KMS-11 (cell line): Measurements from ENCODE around the gene RAD51B.

Experiments used
- H2AFZ ChIP-seq: fragments of 200-600 bp; sonication (generic); 2 replicates; pipeline ENCODE4 v1.6.1; 2016; ENCODE audit warnings: antibody characterized with exemption, mixed run types, low read depth
- H3K27ac ChIP-seq: fragments of 200-600 bp; sonication (generic); 2 replicates; pipeline ENCODE4 v1.6.1; 2016; ENCODE audit warnings: mild to moderate bottlenecking, mixed run types
- H3K27me3 ChIP-seq: fragments of 200-600 bp; sonication (generic); 2 replicates; pipeline ENCODE4 v1.6.1; 2017; ENCODE audit warnings: mild to moderate bottlenecking, low read depth, mixed run types, moderate library complexity; ENCODE audit not compliant: insufficient read depth
- H3K36me3 ChIP-seq: fragments of 200-600 bp; sonication (generic); 2 replicates; pipeline ENCODE4 v1.6.1; 2017; ENCODE audit warnings: mild to moderate bottlenecking, mixed run types; ENCODE audit not compliant: insufficient read depth
- H3K4me1 ChIP-seq: fragments of 200-600 bp; sonication (generic); 2 replicates; pipeline ENCODE4 v1.6.1; 2016; ENCODE audit warnings: mild to moderate bottlenecking, low read depth, mixed run types; ENCODE audit not compliant: poor library complexity, severe bottlenecking
- H3K4me2 ChIP-seq: fragments of 200-600 bp; sonication (generic); 2 replicates; pipeline ENCODE4 v1.7.0; 2016; ENCODE audit warnings: mild to moderate bottlenecking, mixed run types
- H3K4me3 ChIP-seq: fragments of 200-600 bp; sonication (generic); IDR thresholded peaks from 2 replicates; pipeline ENCODE4 v1.6.1; 2017; ENCODE audit warnings: low read depth, low read length, mixed read lengths; ENCODE audit not compliant: insufficient read depth
- H3K79me2 ChIP-seq: fragments of 200-600 bp; sonication (generic); 2 replicates; pipeline ENCODE4 v1.6.1; 2016; ENCODE audit warnings: low read depth, mixed run types; ENCODE audit not compliant: insufficient read depth
- H3K9ac ChIP-seq: fragments of 200-600 bp; sonication (generic); 2 replicates; pipeline ENCODE4 v1.6.1; 2016; ENCODE audit warnings: mild to moderate bottlenecking, mixed run types
- H4K20me1 ChIP-seq: fragments of 200-600 bp; sonication (generic); 2 replicates; pipeline ENCODE4 v1.6.1; 2016; ENCODE audit warnings: mild to moderate bottlenecking, mixed run types; ENCODE audit not compliant: insufficient read depth
- CTCF ChIP-seq: fragments of 200-600 bp; sonication (generic); conservative IDR thresholded peaks from 2 replicates; pipeline ENCODE4 v1.6.1; 2017; ENCODE audit warnings: low read depth, mild to moderate bottlenecking, antibody characterized with exemption, low read length, moderate library complexity, mixed read lengths

The RAD51B gene

GRCh38 chr14:68328509-68328908, 508.9 kb downstream of the RAD51B start:
- Histone ChIP-seq H3K4me3 (no peak overlapping the region), H3K4me2 (no peak overlapping the region), H3K9ac (no peak overlapping the region), H4K20me1 (no peaks in the 10 kb centered on the region), H3K4me1 (peaks cover 11% of the 10 kb centered on the region), H3K27ac (no peak overlapping the region), H2AFZ (no peak overlapping the region), H3K79me2 (no peaks in the 10 kb centered on the region), H3K36me3 (no peaks in the 10 kb centered on the region), H3K27me3 (no peaks in the 10 kb centered on the region)
- TF ChIP-seq CTCF, result no peak

- Histone ChIP-seq H4K20me1 (no peaks in the 10 kb centered on the region), H3K9ac (no peak overlapping the region), H3K27me3 (no peaks in the 10 kb centered on the region), H3K4me3 (no peak overlapping the region), H2AFZ (no peak overlapping the region), H3K27ac (no peak overlapping the region), H3K4me2 (no peak overlapping the region), H3K79me2 (no peaks in the 10 kb centered on the region), H3K36me3 (no peaks in the 10 kb centered on the region), H3K4me1 (peaks cover 23% of the 10 kb centered on the region)
- TF ChIP-seq CTCF, result no peak
Observed at GRCh38 chr14:68331426-68331825, 511.8 kb downstream of the RAD51B start.

GRCh38 chr14:68331991-68332390, 512.4 kb downstream of the RAD51B start:
- Histone ChIP-seq H3K4me2 (no peak overlapping the region), H3K36me3 (no peaks in the 10 kb centered on the region), H3K9ac (no peak overlapping the region), H2AFZ (no peak overlapping the region), H3K27ac (no peak overlapping the region), H4K20me1 (no peaks in the 10 kb centered on the region), H3K4me1 (peaks cover 29% of the 10 kb centered on the region), H3K27me3 (no peaks in the 10 kb centered on the region), H3K79me2 (no peaks in the 10 kb centered on the region), H3K4me3 (no peak overlapping the region)
- no peak for TF ChIP-seq CTCF

GRCh38 chr14:68333262-68333661, 513.7 kb downstream of the RAD51B start:
- Histone ChIP-seq H3K4me3 (no peak overlapping the region), H3K4me2 (no peak overlapping the region)

More at GRCh38 chr14:68333262-68333661, 513.7 kb downstream of the RAD51B start:
- no peak for TF ChIP-seq CTCF
- no peaks in the 10 kb centered on the region for H3K79me2 ChIP-seq
- no peak overlapping the region for H3K9ac ChIP-seq
- H4K20me1 ChIP-seq, result no peaks in the 10 kb centered on the region
- H3K4me1 ChIP-seq, result peaks cover 37% of the 10 kb centered on the region
- H2AFZ ChIP-seq, result no peak overlapping the region
- no peak overlapping the region for H3K27ac ChIP-seq
- H3K36me3 ChIP-seq, result no peaks in the 10 kb centered on the region
- H3K27me3 ChIP-seq, result no peaks in the 10 kb centered on the region
